ENCODE measurements around the gene SLC4A5.

- TF ChIP-seq CTCF (IDR thresholded peaks at IDR 0.05) = no peak
- TF ChIP-seq POLR2AphosphoS5 (IDR thresholded peaks at IDR 0.05) = no peak
- TF ChIP-seq POLR2A (IDR thresholded peaks at IDR 0.05) = no peak
These were observed 93.7 kb downstream of the SLC4A5 start for GRCh38 chr2:74249406-74250122.

Measured in prostate gland (tissue), 2 donors.